ENCODE measurements around the gene CLNS1A. TPM values are rescaled to one million over a fixed set of nuclear protein-coding genes. Genes with fewer than 3 reads are reported as not detected.
"Not testable (repeated sequence)": the region's sequence is repeated elsewhere in the genome, so short reads cannot be mapped to it uniquely, and the experiment has no call there.

CLNS1A gene
- total and polyA plus RNA-seq, 2 experiments from 2014 or later = 77.3 to 137 TPM

GRCh38 chr11:77589181-77589520 is 48.4 kb downstream of the CLNS1A start:
- DNase-seq (ENCODE audit: low spot score) = no peak
- no peak for TF ChIP-seq EZH2phosphoT487 (IDR thresholded peaks at IDR 0.05; ENCODE audit: low read depth, severe bottlenecking, unreplicated experiment)
- no peak for TF ChIP-seq EZH2 (IDR thresholded peaks at IDR 0.05; ENCODE audit: borderline replicate concordance)
- TF ChIP-seq, protein P1, sequence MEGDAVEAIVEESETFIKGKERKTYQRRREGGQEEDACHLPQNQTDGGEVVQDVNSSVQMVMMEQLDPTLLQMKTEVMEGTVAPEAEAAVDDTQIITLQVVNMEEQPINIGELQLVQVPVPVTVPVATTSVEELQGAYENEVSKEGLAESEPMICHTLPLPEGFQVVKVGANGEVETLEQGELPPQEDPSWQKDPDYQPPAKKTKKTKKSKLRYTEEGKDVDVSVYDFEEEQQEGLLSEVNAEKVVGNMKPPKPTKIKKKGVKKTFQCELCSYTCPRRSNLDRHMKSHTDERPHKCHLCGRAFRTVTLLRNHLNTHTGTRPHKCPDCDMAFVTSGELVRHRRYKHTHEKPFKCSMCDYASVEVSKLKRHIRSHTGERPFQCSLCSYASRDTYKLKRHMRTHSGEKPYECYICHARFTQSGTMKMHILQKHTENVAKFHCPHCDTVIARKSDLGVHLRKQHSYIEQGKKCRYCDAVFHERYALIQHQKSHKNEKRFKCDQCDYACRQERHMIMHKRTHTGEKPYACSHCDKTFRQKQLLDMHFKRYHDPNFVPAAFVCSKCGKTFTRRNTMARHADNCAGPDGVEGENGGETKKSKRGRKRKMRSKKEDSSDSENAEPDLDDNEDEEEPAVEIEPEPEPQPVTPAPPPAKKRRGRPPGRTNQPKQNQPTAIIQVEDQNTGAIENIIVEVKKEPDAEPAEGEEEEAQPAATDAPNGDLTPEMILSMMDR (IDR thresholded peaks at IDR 0.05; ENCODE audit: poor library complexity) = no peak
- Histone ChIP-seq H3K9me2 (replicated peaks; ENCODE audit: insufficient read depth) (no peaks in the 10 kb centered on the region), H3K4me2 (peak overlapping the region; percentile 94), H3K4me3 (peak overlapping the region; percentile 28), H4K20me1 (ENCODE audit: insufficient read depth, poor library complexity, severe bottlenecking) (no peaks in the 10 kb centered on the region), H3K4me1 (ENCODE audit: insufficient read depth) (peaks cover 8% of the 10 kb centered on the region), H3K9me3 (ENCODE audit: low read depth) (no peaks in the 10 kb centered on the region), H3K27ac (peak overlapping the region; percentile 89), H2AFZ (peak overlapping the region; percentile 30), H3K36me3 (replicated peaks; ENCODE audit: insufficient read depth, low read depth) (no peaks in the 10 kb centered on the region), H3K79me2 (peaks cover 18% of the 10 kb centered on the region), H3K27me3 (no peaks in the 10 kb centered on the region)
- WGBS (ENCODE audit: low lambda C conversion rate, missing lambda C conversion rate) = 6% methylated on average over 19 of the region's 19 CpGs

GRCh38 chr11:77580712-77581337 is 56.8 kb downstream of the CLNS1A start:
- no peak for TF ChIP-seq EZH2 (IDR thresholded peaks at IDR 0.05; ENCODE audit: borderline replicate concordance)
- TF ChIP-seq, protein P1 (IDR thresholded peaks at IDR 0.05; ENCODE audit: poor library complexity) = no peak
- no peak for TF ChIP-seq EZH2phosphoT487 (IDR thresholded peaks at IDR 0.05; ENCODE audit: low read depth, severe bottlenecking, unreplicated experiment)
- Histone ChIP-seq H3K9me2 (replicated peaks; ENCODE audit: insufficient read depth) (no peaks in the 10 kb centered on the region), H3K4me3 (no peak overlapping the region), H2AFZ (no peak overlapping the region), H4K20me1 (ENCODE audit: insufficient read depth, poor library complexity, severe bottlenecking) (no peaks in the 10 kb centered on the region), H3K27me3 (no peaks in the 10 kb centered on the region), H3K79me2 (no peaks in the 10 kb centered on the region), H3K4me2 (no peak overlapping the region), H3K27ac (no peak overlapping the region), H3K9me3 (ENCODE audit: low read depth) (peaks cover 12% of the 10 kb centered on the region), H3K4me1 (ENCODE audit: insufficient read depth) (no peaks in the 10 kb centered on the region), H3K36me3 (replicated peaks; ENCODE audit: insufficient read depth, low read depth) (peaks cover 7% of the 10 kb centered on the region)
- no peak for DNase-seq (ENCODE audit: low spot score)
- 82% methylated on average over 5 of the region's 5 CpGs for WGBS (ENCODE audit: low lambda C conversion rate, missing lambda C conversion rate)

GRCh38 chr11:77575428-77575827 is 62.2 kb downstream of the CLNS1A start:
- H3K9me3 ChIP-seq (ENCODE audit: low read depth); DNase-seq (ENCODE audit: low spot score); H3K27ac ChIP-seq; H3K27me3 ChIP-seq; H3K9me2 ChIP-seq (replicated peaks; ENCODE audit: insufficient read depth); H3K4me3 ChIP-seq; H3K79me2 ChIP-seq; H3K4me2 ChIP-seq; H3K4me1 ChIP-seq (ENCODE audit: insufficient read depth); H3K36me3 ChIP-seq (replicated peaks; ENCODE audit: insufficient read depth, low read depth); H4K20me1 ChIP-seq (ENCODE audit: insufficient read depth, poor library complexity, severe bottlenecking); H2AFZ ChIP-seq: not testable (repeated sequence)
- WGBS (ENCODE audit: low lambda C conversion rate, missing lambda C conversion rate) = 9% methylated on average over 1 of the region's 1 CpG

- not testable (repeated sequence) for H3K27me3 ChIP-seq; H4K20me1 ChIP-seq (ENCODE audit: insufficient read depth, poor library complexity, severe bottlenecking); H3K9me3 ChIP-seq (ENCODE audit: low read depth); H2AFZ ChIP-seq; H3K79me2 ChIP-seq; H3K4me3 ChIP-seq; DNase-seq (ENCODE audit: low spot score); H3K4me2 ChIP-seq; H3K9me2 ChIP-seq (replicated peaks; ENCODE audit: insufficient read depth); H3K4me1 ChIP-seq (ENCODE audit: insufficient read depth); H3K36me3 ChIP-seq (replicated peaks; ENCODE audit: insufficient read depth, low read depth)
- 0% methylated on average over 1 of the region's 1 CpG for WGBS (ENCODE audit: low lambda C conversion rate, missing lambda C conversion rate)
- H3K27ac ChIP-seq = peak overlapping the region; percentile 31
These were observed 66.7 kb downstream of the CLNS1A start for GRCh38 chr11:77570896-77571295.
